ENCODE measurements around the gene SKAP2. TPM values are rescaled to one million over a fixed set of nuclear protein-coding genes. Genes with fewer than 3 reads are reported as not detected.

The SKAP2 gene
- total RNA-seq, 2 experiments from 2014 or later = 11.2 to 11.9 TPM

- H3K27ac Mint-ChIP-seq = no peak overlapping the region
- no peaks in the 10 kb centered on the region for H3K9me3 Mint-ChIP-seq
- DNase-seq = no peak
- no peak overlapping the region for H3K4me3 Mint-ChIP-seq
- ChIA-PET POLR2A (no interaction called here), CTCF (no interaction called here)
- H3K36me3 Mint-ChIP-seq = no peaks in the 10 kb centered on the region
- peaks cover 2% of the 10 kb centered on the region for H3K27me3 Mint-ChIP-seq
- H3K4me1 Mint-ChIP-seq (ENCODE audit: low read depth) = no peaks in the 10 kb centered on the region
- intact Hi-C loops (cut with micrococcal nuclease) = no loop called here
Observed at GRCh38 chr7:26637610-26638009, 226.8 kb downstream of the SKAP2 start.

GRCh38 chr7:26636808-26637207, 227.6 kb downstream of the SKAP2 start:
- ChIA-PET POLR2A (no interaction called here), CTCF (no interaction called here)
- H3K27me3 Mint-ChIP-seq = peaks cover 2% of the 10 kb centered on the region
- H3K27ac Mint-ChIP-seq = no peak overlapping the region
- H3K4me3 Mint-ChIP-seq = no peak overlapping the region
- H3K36me3 Mint-ChIP-seq = no peaks in the 10 kb centered on the region
- intact Hi-C loops (cut with micrococcal nuclease) = no loop called here
- no peak for DNase-seq
- H3K9me3 Mint-ChIP-seq = no peaks in the 10 kb centered on the region
- H3K4me1 Mint-ChIP-seq (ENCODE audit: low read depth) = no peaks in the 10 kb centered on the region

GRCh38 chr7:26633557-26633956, 230.8 kb downstream of the SKAP2 start:
- intact Hi-C loops (cut with micrococcal nuclease) = no loop called here
- ChIA-PET POLR2A (no interaction called here), CTCF (interaction anchor here (0.7 kb wide), 1 partner anchor 1506 kb away, joined by 3 read pairs; no protein-coding TSS in a partner anchor)
- DNase-seq = no peak
- Mint-ChIP-seq H3K27ac (no peak overlapping the region), H3K27me3 (peaks cover 5% of the 10 kb centered on the region), H3K4me3 (no peak overlapping the region), H3K4me1 (ENCODE audit: low read depth) (no peaks in the 10 kb centered on the region), H3K36me3 (no peaks in the 10 kb centered on the region), H3K9me3 (no peaks in the 10 kb centered on the region)

- DNase-seq = no peak
- POLR2A ChIA-PET = no interaction called here
- CTCF ChIA-PET = no interaction called here
- Mint-ChIP-seq H3K9me3 (no peaks in the 10 kb centered on the region), H3K4me3 (no peak overlapping the region), H3K36me3 (no peaks in the 10 kb centered on the region), H3K27ac (no peak overlapping the region), H3K27me3 (peaks cover 5% of the 10 kb centered on the region), H3K4me1 (ENCODE audit: low read depth) (no peaks in the 10 kb centered on the region)
- intact Hi-C loops (cut with micrococcal nuclease) = no loop called here
Observed at GRCh38 chr7:26631601-26632000, 232.8 kb downstream of the SKAP2 start.

- no peak overlapping the region for H3K4me3 Mint-ChIP-seq
- no peaks in the 10 kb centered on the region for H3K36me3 Mint-ChIP-seq
- no peaks in the 10 kb centered on the region for H3K4me1 Mint-ChIP-seq (ENCODE audit: low read depth)
- intact Hi-C loops (cut with micrococcal nuclease) = no loop called here
- H3K9me3 Mint-ChIP-seq = no peaks in the 10 kb centered on the region
- ChIA-PET POLR2A (no interaction called here), CTCF (no interaction called here)
- peaks cover 5% of the 10 kb centered on the region for H3K27me3 Mint-ChIP-seq
- H3K27ac Mint-ChIP-seq = no peak overlapping the region
- no peak for DNase-seq
Observed at GRCh38 chr7:26630941-26631580, 233.3 kb downstream of the SKAP2 start.

GRCh38 chr7:26630361-26630760, 234.0 kb downstream of the SKAP2 start:
- DNase-seq = no peak
- Mint-ChIP-seq H3K27ac (no peak overlapping the region), H3K36me3 (no peaks in the 10 kb centered on the region), H3K4me3 (no peak overlapping the region), H3K4me1 (ENCODE audit: low read depth) (no peaks in the 10 kb centered on the region), H3K9me3 (no peaks in the 10 kb centered on the region), H3K27me3 (peaks cover 5% of the 10 kb centered on the region)
- intact Hi-C loops (cut with micrococcal nuclease) = no loop called here
- POLR2A ChIA-PET = no interaction called here
- CTCF ChIA-PET = no interaction called here

- no peak overlapping the region for H3K4me3 Mint-ChIP-seq
- no peaks in the 10 kb centered on the region for H3K9me3 Mint-ChIP-seq
- H3K27ac Mint-ChIP-seq = no peak overlapping the region
- POLR2A ChIA-PET = no interaction called here
- peaks cover 5% of the 10 kb centered on the region for H3K27me3 Mint-ChIP-seq
- no peak for DNase-seq
- intact Hi-C loops (cut with micrococcal nuclease) = no loop called here
- no peaks in the 10 kb centered on the region for H3K36me3 Mint-ChIP-seq
- CTCF ChIA-PET = no interaction called here
- H3K4me1 Mint-ChIP-seq (ENCODE audit: low read depth) = no peaks in the 10 kb centered on the region
Observed at GRCh38 chr7:26629696-26630095, 234.7 kb downstream of the SKAP2 start.

GRCh38 chr7:26627891-26628341, 236.5 kb downstream of the SKAP2 start:
- intact Hi-C loops (cut with micrococcal nuclease) = no loop called here
- Mint-ChIP-seq H3K9me3 (no peaks in the 10 kb centered on the region), H3K36me3 (no peaks in the 10 kb centered on the region), H3K27me3 (peaks cover 3% of the 10 kb centered on the region), H3K4me1 (ENCODE audit: low read depth) (no peaks in the 10 kb centered on the region), H3K27ac (no peak overlapping the region), H3K4me3 (no peak overlapping the region)
- POLR2A ChIA-PET = no interaction called here
- DNase-seq = no peak
- CTCF ChIA-PET = no interaction called here

- POLR2A ChIA-PET = no interaction called here
- Mint-ChIP-seq H3K4me1 (ENCODE audit: low read depth) (no peaks in the 10 kb centered on the region), H3K4me3 (no peak overlapping the region), H3K36me3 (no peaks in the 10 kb centered on the region), H3K27ac (no peak overlapping the region), H3K9me3 (no peaks in the 10 kb centered on the region), H3K27me3 (peaks cover 3% of the 10 kb centered on the region)
- DNase-seq = no peak
- intact Hi-C loops (cut with micrococcal nuclease) = no loop called here
- CTCF ChIA-PET = no interaction called here
Observed at GRCh38 chr7:26627221-26627620, 237.2 kb downstream of the SKAP2 start.

- intact Hi-C loops (cut with micrococcal nuclease) = no loop called here
- Mint-ChIP-seq H3K4me3 (no peak overlapping the region), H3K9me3 (no peaks in the 10 kb centered on the region), H3K27ac (no peak overlapping the region), H3K4me1 (ENCODE audit: low read depth) (no peaks in the 10 kb centered on the region), H3K27me3 (peaks cover 3% of the 10 kb centered on the region), H3K36me3 (no peaks in the 10 kb centered on the region)
- POLR2A ChIA-PET = no interaction called here
- CTCF ChIA-PET = no interaction called here
- no peak for DNase-seq
Observed at GRCh38 chr7:26626687-26627086, 237.7 kb downstream of the SKAP2 start.

- H3K9me3 Mint-ChIP-seq = no peaks in the 10 kb centered on the region
- intact Hi-C loops (cut with micrococcal nuclease) = no loop called here
- DNase-seq = no peak
- ChIA-PET CTCF (no interaction called here), POLR2A (no interaction called here)
- no peaks in the 10 kb centered on the region for H3K4me1 Mint-ChIP-seq (ENCODE audit: low read depth)
- H3K27ac Mint-ChIP-seq = no peak overlapping the region
- no peaks in the 10 kb centered on the region for H3K27me3 Mint-ChIP-seq
- no peaks in the 10 kb centered on the region for H3K36me3 Mint-ChIP-seq
- no peak overlapping the region for H3K4me3 Mint-ChIP-seq
Observed at GRCh38 chr7:26626156-26626555, 238.2 kb downstream of the SKAP2 start.

- CTCF ChIA-PET = no interaction called here
- H3K9me3 Mint-ChIP-seq = no peaks in the 10 kb centered on the region
- no peak overlapping the region for H3K4me3 Mint-ChIP-seq
- H3K27ac Mint-ChIP-seq = no peak overlapping the region
- no peak for DNase-seq
- no peaks in the 10 kb centered on the region for H3K36me3 Mint-ChIP-seq
- H3K4me1 Mint-ChIP-seq (ENCODE audit: low read depth) = no peaks in the 10 kb centered on the region
- POLR2A ChIA-PET = no interaction called here
- no peaks in the 10 kb centered on the region for H3K27me3 Mint-ChIP-seq
- intact Hi-C loops (cut with micrococcal nuclease) = no loop called here
Observed at GRCh38 chr7:26625286-26625685, 239.1 kb downstream of the SKAP2 start.

- H3K27me3 Mint-ChIP-seq = no peaks in the 10 kb centered on the region
- H3K9me3 Mint-ChIP-seq = no peaks in the 10 kb centered on the region
- intact Hi-C loops (cut with micrococcal nuclease) = no loop called here
- no peaks in the 10 kb centered on the region for H3K4me1 Mint-ChIP-seq (ENCODE audit: low read depth)
- no peak overlapping the region for H3K4me3 Mint-ChIP-seq
- ChIA-PET POLR2A (no interaction called here), CTCF (no interaction called here)
- H3K27ac Mint-ChIP-seq = no peak overlapping the region
- DNase-seq = no peak
- H3K36me3 Mint-ChIP-seq = no peaks in the 10 kb centered on the region
Observed at GRCh38 chr7:26624839-26625238, 239.6 kb downstream of the SKAP2 start.

Measured in activated CD4-positive, alpha-beta memory T cell treated with anti-CD3 and anti-CD28 coated beads for 36 hours (primary cell).